ENCODE results near the gene SF1.

Gene SF1

GRCh38 chr11:64728757-64729365 lies 49.5 kb downstream of the SF1 start:
- DNase-seq (ENCODE audit: low read depth in 2 of 3, low spot score in 1 of 3), result no peak

DNA sequence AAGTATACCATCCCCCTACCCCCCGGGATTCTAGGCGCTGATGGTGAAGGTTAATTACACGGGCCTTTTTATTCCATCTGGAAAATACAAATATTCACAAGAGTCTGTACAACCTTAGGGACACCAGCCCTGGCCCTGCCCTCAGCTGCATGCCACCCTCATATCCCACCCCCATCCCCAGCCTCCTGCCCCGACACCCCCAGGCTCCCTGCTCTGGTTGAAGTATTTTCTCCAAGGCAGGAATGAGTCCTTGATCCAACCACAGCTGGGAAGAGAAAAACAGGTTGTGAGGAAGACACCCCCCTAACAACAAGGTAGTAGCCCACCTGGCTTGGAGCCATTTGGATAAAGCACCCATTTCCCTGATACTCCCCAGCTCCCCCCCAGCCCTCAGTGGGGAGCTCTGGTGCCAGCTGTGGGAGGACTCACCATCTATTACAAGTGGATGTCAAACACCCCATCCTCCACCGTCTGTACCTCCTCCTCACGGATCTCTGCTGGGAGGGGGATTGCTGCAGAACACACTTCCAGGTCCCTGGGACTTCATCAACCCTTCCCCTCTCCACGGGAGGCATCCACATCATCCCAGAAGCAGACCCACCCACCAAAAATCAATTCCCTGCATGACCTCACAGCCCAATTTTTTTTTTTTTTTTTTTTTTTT lies 51.3 kb downstream of the SF1 start:
- no peak for DNase-seq (ENCODE audit: low read depth in 2 of 3, low spot score in 1 of 3)

- no peak for DNase-seq (ENCODE audit: low read depth in 2 of 3, low spot score in 1 of 3)
Observed at GRCh38 chr11:64726211-64726641, 52.1 kb downstream of the SF1 start.

- DNase-seq (ENCODE audit: low read depth in 2 of 3, low spot score in 1 of 3), result no peak
Observed at GRCh38 chr11:64724863-64725532, 53.3 kb downstream of the SF1 start.

GRCh38 chr11:64723907-64724862 lies 54.2 kb downstream of the SF1 start:
- DNase-seq (ENCODE audit: low read depth in 2 of 3, low spot score in 1 of 3), result no peak

- peak; percentile 77 to 85 (median 78) for DNase-seq (ENCODE audit: low read depth in 2 of 3, low spot score in 1 of 3)
Observed at GRCh38 chr11:64723117-64723906, 55.0 kb downstream of the SF1 start, which contains the start of gene NRXN2. TSS of gene NRXN2 (minus strand) at chr11:64723197. CDS start at chr11:64713699, 9,498 bp downstream.

GRCh38 chr11:64722141-64723065 lies 55.9 kb downstream of the SF1 start:
- DNase-seq (ENCODE audit: low read depth in 2 of 3, low spot score in 1 of 3), result no peak

DNA sequence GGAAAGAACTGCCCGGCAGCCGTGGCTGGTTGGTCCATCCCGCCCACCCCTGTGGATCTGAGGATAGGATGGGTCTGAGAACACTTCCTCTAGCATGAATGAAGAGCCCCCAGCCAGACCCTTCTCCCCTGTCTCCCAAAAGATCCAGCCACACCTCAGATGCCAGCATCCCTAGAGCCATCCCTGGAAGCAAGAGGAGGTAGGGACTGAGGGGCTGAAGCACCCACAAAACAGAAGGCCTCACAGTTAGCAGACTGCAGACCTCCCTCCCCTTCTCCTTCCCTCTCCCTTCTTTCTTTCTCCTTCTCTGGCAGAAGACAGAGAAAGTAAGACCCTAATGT lies 57.0 kb downstream of the SF1 start:
- no peak for DNase-seq (ENCODE audit: low read depth in 2 of 3, low spot score in 1 of 3)

- DNase-seq (ENCODE audit: low read depth in 2 of 3, low spot score in 1 of 3), result no peak
Observed at GRCh38 chr11:64720640-64721358, 57.5 kb downstream of the SF1 start.

- DNase-seq (ENCODE audit: low read depth in 2 of 3, low spot score in 1 of 3), result no peak
Observed at GRCh38 chr11:64720167-64720566, 58.2 kb downstream of the SF1 start.

DNA sequence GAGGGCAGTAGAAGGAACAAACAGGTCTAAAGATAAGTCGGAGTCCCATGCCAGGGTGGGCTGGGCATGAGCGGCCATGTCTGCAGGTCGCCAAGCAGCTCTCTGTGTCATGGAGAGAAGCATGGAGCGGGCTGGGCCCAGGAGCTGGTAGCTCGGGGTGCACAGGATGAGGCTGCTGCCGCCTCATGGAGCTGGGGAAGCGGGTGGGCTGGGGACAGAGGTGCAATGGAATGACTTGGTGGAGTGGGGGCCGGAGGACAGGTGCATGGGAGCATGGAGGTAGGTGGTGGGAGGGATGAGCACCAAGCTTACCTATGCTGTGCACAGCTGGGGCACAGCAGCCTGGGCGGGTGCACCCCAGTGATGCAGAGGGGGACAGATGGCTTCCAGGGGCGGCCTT lies 58.9 kb downstream of the SF1 start:
- DNase-seq (ENCODE audit: low read depth in 2 of 3, low spot score in 1 of 3), result no peak

- DNase-seq (ENCODE audit: low read depth in 2 of 3, low spot score in 1 of 3), result no peak
Observed at GRCh38 chr11:64718780-64719124, 59.6 kb downstream of the SF1 start.

- DNase-seq (ENCODE audit: low read depth in 2 of 3, low spot score in 1 of 3), result no peak
Observed at GRCh38 chr11:64718084-64718779, 60.1 kb downstream of the SF1 start.

DNA sequence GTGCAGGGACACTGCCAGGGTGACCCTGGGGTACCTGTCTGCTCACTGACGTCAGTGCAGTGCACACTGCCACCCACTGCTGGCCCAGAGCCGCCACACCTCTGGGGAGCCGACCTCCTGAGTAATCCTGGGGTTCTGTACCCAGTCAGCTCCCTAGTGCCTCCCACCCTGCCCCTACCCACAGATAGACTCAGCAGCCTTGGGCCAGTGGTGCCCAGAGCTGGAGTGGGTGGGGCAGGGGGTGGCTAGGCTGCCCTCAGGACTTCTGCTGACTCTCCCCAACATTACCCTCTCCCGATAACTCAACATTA lies 61.1 kb downstream of the SF1 start:
- DNase-seq (ENCODE audit: low read depth in 2 of 3, low spot score in 1 of 3), result no peak

DNA sequence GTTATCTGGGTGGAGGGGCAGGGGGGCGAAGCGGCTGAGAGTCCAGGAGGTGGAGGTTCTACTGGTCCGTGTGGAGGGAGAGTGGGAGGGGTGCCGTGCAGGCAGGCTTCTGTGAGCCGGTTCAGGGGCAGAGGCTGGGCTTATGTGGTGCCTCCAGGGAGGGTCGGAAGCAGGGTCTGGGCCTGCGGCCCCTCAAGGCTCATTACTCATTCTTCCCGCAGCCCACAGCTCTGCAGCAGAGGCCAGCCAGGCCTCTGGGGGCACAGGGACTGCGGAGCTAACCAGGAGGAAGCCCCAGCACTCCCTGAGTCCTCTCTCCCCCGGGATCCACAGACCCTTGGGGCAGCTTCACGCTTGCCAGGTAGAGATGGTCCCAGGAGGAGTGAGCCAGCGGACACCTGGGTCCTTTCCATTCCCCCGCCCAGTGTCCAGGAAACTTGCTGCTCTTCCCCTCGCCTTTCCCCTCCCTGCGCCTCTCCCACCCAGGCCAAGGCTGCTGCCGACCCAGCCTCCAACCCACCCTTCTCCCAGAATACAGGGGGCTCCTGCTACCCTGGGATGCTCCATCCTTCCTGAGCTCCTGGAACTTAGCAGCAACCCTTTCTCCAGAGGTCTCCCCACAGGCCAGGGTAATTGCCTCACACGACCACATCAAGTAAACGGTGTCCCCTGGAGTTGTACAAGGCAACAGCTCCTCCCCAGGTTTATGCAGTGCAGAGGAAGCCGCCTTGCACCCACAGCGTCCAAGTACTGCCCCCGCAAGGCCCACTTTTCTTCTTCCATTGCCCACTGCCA lies 61.7 kb downstream of the SF1 start:
- no peak for DNase-seq (ENCODE audit: low read depth in 2 of 3, low spot score in 1 of 3)

DNA sequence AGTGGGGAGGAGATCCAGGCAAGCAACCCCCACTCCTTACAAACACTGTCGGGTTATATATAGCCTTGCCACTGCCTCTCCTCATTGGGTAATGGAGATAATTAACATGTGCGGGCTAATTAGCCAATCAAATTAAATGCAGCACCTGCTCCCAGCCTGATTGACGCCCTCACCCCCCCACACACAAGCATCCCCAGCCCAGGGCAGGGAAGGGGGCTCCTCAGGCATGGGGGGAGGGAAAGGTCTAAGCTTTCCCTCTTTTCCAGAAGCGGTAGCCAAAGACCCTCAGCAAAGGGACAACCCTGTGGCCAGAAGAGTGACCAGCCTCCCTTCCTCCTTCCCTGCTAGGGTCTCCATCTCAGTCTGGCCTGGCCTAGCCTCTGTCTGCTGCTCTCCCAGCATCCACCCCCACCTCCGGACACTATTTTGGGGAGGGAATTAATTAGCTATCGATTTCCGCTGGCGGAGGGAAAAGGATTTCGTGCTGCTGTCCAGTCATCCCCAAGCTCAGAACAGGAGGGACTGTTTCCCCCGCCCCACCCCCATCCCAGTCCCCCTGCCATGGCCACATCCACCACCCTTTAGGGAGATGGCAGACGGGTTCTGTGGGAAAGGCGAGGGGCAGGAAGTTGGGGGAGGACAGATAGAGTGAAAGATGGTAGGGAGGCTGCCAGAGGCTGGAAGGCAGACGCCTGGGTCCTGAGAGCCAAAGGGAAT lies 62.4 kb downstream of the SF1 start:
- DNase-seq (ENCODE audit: low read depth in 2 of 3, low spot score in 1 of 3), result no peak

DNA sequence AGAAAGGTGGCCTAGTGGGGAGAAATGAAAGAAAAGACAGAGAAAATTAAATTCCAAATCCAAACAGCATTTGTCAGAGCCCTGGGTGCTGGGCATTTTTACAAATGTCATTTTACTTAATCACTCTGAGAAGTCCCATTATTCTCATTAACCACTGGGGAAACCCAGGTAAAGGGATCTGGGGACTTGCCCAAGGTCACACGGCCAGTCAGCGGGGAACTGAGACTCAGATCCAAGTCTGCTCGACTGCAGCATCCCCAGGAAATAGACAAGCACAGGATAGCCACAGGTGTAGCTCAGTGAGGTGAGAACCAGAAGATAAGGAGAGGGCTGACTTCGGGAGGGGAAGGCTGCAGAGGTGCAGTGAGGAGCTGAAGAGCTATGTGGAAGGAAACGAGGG lies 63.2 kb downstream of the SF1 start:
- DNase-seq (ENCODE audit: low read depth in 2 of 3, low spot score in 1 of 3), result no peak
